Loucy (cell line): Measurements from ENCODE around the gene TRPV2.

ENCODE experiments used
- H2AFZ ChIP-seq: fragments of 200-600 bp; sonication (generic); 2 replicates; pipeline ENCODE4 v1.6.0; 2016; ENCODE audit warnings: antibody characterized with exemption, mild to moderate bottlenecking, low read length, moderate library complexity
- H3F3A ChIP-seq: fragments of 200-600 bp; 2 replicates; pipeline ENCODE4 v1.6.0; 2016; ENCODE audit warnings: antibody characterized with exemption, low read depth, mild to moderate bottlenecking
- H3K27me3 ChIP-seq: fragments of 200-600 bp; sonication (generic); 2 replicates; pipeline ENCODE4 v1.6.1; 2014; ENCODE audit warnings: low read length, mild to moderate bottlenecking; ENCODE audit not compliant: insufficient read depth, poor library complexity, severe bottlenecking
- H3K36me3 ChIP-seq: fragments of 200-600 bp; sonication (generic); 2 replicates; pipeline ENCODE4 v1.6.1; 2016; ENCODE audit warnings: low read length; ENCODE audit not compliant: insufficient read depth
- H3K4me1 ChIP-seq: fragments of 200-600 bp; sonication (generic); 2 replicates; pipeline ENCODE4 v1.5.1; 2014; ENCODE audit warnings: low read length, mild to moderate bottlenecking; ENCODE audit not compliant: insufficient read depth, poor library complexity, severe bottlenecking
- H3K4me2 ChIP-seq: fragments of 200-600 bp; sonication (generic); 2 replicates; pipeline ENCODE4 v1.6.0; 2014; ENCODE audit warnings: antibody characterized with exemption, low read length, low read depth, mild to moderate bottlenecking; ENCODE audit not compliant: poor library complexity, severe bottlenecking
- H3K4me3 ChIP-seq: fragments of 200-600 bp; sonication (generic); 2 replicates; pipeline ENCODE4 v1.5.1; 2014; ENCODE audit warnings: low read length, mild to moderate bottlenecking, mixed read lengths; ENCODE audit not compliant: poor library complexity, severe bottlenecking
- H3K79me2 ChIP-seq: fragments of 200-600 bp; sonication (generic); 2 replicates; pipeline ENCODE4 v1.6.1; 2014; ENCODE audit warnings: low read length; ENCODE audit not compliant: insufficient read depth
- H3K9ac ChIP-seq: fragments of 200-600 bp; sonication (generic); 2 replicates; pipeline ENCODE4 v1.6.0; 2014; ENCODE audit warnings: mild to moderate bottlenecking, low read depth, low read length, moderate library complexity; ENCODE audit not compliant: poor library complexity, severe bottlenecking
- H3K9me2 ChIP-seq: fragments of 200-600 bp; sonication (generic); replicated peaks from 2 replicates; pipeline ENCODE4 v1.6.1; 2016; ENCODE audit warnings: low read depth, low read length, mixed read lengths
- H3K9me3 ChIP-seq: fragments of 200-600 bp; sonication (generic); 2 replicates; pipeline ENCODE4 v1.6.1; 2014; ENCODE audit warnings: mild to moderate bottlenecking, antibody characterized with exemption, low read length, low read depth; ENCODE audit not compliant: insufficient read depth
- H4K20me1 ChIP-seq: fragments of 200-600 bp; sonication (generic); 2 replicates; pipeline ENCODE4 v1.6.0; 2014; ENCODE audit warnings: antibody characterized with exemption, low read length, mild to moderate bottlenecking; ENCODE audit not compliant: insufficient read depth, poor library complexity, severe bottlenecking
- EZH2phosphoT487 ChIP-seq: fragments of 200-600 bp; IDR thresholded peaks from 2 replicates; pipeline ENCODE4 v1.6.1; 2018; ENCODE audit warnings: antibody characterized with exemption, mild to moderate bottlenecking, moderate library complexity, borderline replicate concordance
- TF ChIP-seq, protein P1 (sequence below): fragments of 200-600 bp; sonication (generic); conservative IDR thresholded peaks from 2 replicates; pipeline ENCODE4 v1.5.1; 2014; ENCODE audit warnings: mild to moderate bottlenecking, antibody characterized with exemption, low read length

TRPV2 gene

DNA sequence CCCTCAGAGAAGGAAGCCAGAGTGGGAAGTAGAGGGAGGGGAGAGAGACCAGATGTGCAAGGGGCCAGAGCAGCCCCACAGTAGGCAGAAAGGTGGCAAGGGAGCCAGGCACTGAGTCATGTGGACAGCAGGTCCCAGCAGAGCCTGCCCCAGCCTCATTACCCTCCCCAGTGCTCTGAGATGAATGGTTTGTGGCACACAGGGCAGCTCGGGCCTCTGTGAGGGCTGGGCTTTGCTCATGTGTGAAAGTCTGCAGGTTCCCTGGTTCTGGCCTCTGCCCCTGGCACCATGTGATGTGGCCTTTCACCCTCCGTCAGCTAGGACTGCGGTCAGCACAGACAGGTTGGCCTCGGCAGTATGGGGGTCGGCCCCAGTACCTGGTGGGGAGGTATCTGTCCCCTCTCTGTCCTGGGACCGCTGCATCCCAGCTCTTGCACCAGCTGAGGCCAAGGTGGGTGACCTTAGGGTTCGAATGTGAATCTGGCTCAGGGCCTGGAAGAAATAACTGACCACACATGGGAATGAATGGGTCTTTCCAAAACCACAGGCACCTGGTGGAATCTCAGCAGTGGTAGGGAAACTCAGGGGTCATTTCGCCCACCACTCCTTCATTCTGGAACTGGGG lies 67.8 kb downstream of the TRPV2 start:
- Histone ChIP-seq H3K79me2 (no peaks in the 10 kb centered on the region), H3K27me3 (no peaks in the 10 kb centered on the region), H3K9ac (no peak overlapping the region)

DNA sequence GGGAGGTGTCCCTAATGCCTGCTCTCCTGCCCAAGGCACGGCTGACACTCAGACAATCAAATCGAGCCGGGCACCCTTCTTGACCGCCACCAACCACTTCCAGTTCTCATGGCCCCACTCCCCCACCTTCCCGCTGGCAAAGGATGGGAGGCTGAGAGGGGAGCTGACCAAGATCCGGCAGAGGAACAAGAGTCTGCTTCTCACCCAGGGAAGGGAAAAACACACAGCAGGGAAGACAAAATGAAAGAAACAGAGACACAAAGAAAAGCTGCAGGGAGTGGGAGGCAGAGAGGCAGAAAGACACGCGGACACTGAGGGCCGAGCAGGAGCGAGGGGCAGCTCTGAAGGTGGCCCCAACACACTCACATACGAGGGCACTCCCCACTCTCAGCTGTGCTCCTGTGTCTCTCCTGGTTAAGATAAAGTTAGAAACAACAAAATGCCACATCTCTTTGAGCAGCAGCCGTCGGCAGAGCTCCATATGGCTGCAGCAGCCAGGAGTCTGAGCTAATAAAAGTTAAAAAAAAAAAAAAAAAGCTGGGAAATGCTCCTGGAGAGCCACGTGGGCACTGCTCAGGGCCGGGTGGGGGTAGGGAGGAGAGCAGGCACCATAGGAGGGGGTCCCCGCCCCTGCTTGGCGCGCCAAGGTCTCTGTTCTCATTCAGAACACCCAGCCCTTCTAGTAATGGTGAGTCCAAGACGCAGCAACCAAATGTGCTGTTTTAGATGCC lies 69.2 kb downstream of the TRPV2 start:
- no peak overlapping the region for H3K4me3 ChIP-seq
- H3K36me3 ChIP-seq: no peaks in the 10 kb centered on the region
- H3K9ac ChIP-seq: no peak overlapping the region
- no peaks in the 10 kb centered on the region for H3K4me1 ChIP-seq
- no peak overlapping the region for H3K4me2 ChIP-seq
- H3K27me3 ChIP-seq: no peaks in the 10 kb centered on the region
- TF ChIP-seq, protein P1, sequence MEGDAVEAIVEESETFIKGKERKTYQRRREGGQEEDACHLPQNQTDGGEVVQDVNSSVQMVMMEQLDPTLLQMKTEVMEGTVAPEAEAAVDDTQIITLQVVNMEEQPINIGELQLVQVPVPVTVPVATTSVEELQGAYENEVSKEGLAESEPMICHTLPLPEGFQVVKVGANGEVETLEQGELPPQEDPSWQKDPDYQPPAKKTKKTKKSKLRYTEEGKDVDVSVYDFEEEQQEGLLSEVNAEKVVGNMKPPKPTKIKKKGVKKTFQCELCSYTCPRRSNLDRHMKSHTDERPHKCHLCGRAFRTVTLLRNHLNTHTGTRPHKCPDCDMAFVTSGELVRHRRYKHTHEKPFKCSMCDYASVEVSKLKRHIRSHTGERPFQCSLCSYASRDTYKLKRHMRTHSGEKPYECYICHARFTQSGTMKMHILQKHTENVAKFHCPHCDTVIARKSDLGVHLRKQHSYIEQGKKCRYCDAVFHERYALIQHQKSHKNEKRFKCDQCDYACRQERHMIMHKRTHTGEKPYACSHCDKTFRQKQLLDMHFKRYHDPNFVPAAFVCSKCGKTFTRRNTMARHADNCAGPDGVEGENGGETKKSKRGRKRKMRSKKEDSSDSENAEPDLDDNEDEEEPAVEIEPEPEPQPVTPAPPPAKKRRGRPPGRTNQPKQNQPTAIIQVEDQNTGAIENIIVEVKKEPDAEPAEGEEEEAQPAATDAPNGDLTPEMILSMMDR: no peak
- TF ChIP-seq EZH2phosphoT487: no peak
- H3F3A ChIP-seq: no peaks in the 10 kb centered on the region
- no peaks in the 10 kb centered on the region for H3K9me2 ChIP-seq
- H4K20me1 ChIP-seq: no peaks in the 10 kb centered on the region
- H3K79me2 ChIP-seq: no peaks in the 10 kb centered on the region
- H2AFZ ChIP-seq: no peak overlapping the region
- no peaks in the 10 kb centered on the region for H3K9me3 ChIP-seq

More for the DNA sequence above, 67.8 kb downstream of the TRPV2 start:
- no peaks in the 10 kb centered on the region for H3K9me2 ChIP-seq
- H3K36me3 ChIP-seq: no peaks in the 10 kb centered on the region
- no peaks in the 10 kb centered on the region for H3K4me1 ChIP-seq
- H2AFZ ChIP-seq: no peak overlapping the region
- H3K4me2 ChIP-seq: no peak overlapping the region
- no peaks in the 10 kb centered on the region for H3K9me3 ChIP-seq
- H3F3A ChIP-seq: no peaks in the 10 kb centered on the region
- H3K4me3 ChIP-seq: no peak overlapping the region
- TF ChIP-seq EZH2phosphoT487: no peak
- TF ChIP-seq, protein P1: no peak
- H4K20me1 ChIP-seq: no peaks in the 10 kb centered on the region
